HG03060 (cell line): Measurements from ENCODE around the gene OLFM1.

Experiments used
- ATAC-seq: cut with Tn5 transposase; IDR thresholded peaks from one replicate; pipeline ENCODE4 v1.9.1; 2021; ENCODE audit warnings: low read depth, moderate number of reproducible peaks; ENCODE audit not compliant: unreplicated experiment

Gene OLFM1

DNA sequence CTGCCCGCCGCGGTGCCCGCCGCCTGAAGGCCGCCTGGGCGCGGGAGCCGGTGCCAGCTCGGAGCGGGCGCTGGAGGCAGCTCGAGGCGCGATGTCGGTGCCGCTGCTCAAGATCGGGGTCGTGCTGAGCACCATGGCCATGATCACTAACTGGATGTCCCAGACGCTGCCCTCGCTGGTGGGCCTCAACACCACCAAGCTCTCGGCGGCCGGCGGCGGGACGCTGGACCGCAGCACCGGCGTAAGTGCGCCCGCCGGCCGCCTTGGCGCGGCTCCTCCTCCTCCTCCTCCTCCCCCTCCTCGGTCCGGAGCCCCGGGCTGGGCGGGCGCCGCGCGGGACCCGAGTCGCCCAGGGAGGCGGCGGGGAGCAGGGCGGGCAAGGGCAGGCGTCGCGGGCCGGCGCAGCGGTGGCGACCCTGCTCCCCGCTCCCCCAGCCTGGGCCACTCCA lies 455 bp downstream of the OLFM1 start:
- ATAC-seq: no peak

DNA sequence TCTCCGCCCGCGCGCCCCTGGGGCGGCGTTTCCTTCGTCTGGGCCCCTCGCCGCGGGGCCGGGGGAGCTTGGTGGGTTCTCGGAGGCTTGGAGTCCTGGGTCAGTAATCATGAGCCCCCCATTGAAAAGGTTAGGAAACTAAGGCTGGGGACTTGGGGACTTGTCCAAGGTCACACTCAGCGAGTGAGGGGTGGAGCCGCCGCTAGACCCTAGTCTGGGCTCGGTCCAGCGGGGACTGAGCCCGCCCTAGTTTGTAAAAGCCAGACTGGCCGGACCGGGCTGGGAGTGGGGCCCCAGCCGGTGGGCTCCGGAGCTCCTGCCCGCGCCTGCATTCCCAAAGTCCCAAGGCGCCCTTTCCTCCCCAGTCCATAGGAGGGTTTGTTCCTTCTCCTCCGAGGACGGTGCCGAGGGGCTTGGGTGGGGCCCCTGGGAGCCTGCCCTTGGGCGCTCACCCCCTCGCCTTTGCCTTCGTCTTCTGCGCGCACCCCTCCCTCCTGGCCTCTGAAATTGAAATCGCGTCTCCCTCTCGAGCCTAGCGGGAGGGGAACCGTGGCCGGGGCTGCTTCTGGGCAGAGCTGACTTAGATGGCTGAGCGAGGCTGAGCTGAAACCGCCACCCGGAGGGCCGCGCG lies 995 bp downstream of the OLFM1 start:
- ATAC-seq: no peak

DNA sequence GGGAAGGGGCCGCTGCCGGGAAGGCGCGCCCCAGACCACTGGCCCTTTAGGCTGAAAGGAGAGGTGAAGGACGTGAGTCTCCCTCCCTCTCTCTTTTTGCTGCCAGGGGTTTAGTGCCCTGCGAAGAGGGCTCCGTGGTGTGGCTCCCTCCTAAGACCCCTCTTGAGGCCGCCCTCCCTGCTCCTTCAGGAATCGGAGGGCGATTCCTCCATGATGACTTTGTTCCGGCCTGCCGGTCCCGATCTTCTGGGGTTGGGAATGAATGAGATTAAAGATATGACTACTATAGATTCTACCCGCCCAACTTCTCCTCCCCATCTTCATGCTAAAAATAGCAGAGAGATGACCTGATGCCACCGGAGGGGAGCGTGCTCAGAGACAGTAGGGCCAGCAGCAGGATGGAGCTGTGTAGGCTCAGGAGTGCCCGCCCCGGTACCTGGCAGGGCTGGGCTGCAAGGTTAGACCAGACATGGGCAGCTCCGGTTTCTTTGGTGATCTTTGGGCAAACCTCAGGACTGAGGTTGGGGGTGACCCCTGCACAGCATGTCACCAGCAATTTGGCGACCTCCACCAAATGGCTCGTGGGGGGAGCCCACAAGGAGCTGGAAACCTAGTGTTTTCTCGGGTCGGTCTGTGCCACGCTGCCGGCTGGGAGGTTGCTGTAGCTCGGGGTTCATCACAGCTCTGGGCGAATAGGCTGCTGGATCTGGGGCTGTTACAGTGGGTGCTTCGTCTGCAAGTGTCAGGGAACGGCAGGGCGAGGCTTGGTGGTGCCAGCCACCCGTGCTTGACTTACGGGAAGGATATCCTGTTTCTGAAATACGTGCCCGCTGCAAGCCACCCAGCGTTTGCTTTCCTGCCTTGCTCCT lies 1.7 kb downstream of the OLFM1 start:
- ATAC-seq: no peak

DNA sequence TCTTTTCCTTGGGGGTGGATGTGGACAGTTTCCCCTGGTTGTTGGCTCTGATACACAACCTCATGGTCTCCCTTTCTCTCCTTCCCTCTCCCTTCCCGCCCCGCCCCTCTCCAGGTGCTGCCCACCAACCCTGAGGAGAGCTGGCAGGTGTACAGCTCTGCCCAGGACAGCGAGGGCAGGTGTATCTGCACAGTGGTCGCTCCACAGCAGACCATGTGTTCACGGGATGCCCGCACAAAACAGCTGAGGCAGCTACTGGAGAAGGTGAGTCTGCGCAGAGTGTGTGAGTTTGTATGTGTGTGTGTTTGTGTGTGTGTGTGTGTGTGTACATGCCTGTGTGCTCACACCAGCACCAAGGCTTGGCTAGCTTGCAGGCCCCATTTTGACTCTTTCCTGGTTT lies 2.6 kb downstream of the OLFM1 start:
- ATAC-seq: no peak

DNA sequence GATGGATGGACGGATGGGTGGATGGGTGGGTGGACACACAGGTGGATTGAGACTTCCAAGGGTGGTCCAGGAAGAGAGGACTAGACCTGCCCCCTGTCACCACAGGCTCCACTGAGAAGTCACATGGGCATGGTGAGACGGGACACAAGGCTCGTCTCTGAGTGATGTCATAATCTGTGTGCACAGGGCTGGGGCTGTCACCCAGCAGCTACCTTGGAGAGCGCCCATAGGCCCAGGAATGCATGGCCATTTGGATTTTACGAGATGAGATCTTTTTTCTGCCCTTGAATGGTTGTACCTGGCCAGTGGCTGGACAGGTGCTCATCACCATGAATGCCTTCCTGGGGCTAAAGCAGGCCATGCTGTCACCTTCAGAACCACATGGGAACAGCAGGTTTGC lies 3.1 kb downstream of the OLFM1 start:
- no peak for ATAC-seq

DNA sequence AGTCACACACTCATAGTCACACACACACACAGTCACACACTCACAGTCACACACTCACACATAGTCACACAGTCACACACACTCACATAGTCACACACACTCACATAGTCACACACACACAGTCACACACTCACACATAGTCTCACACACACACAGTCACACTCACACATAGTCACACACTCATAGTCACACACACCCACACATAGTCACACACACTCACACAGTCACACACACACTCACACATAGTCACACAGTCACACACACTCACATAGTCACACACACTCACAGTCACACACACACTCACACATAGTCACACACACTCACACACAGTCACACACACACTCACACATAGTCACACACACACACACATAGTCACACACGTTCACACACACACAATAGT lies 4.1 kb downstream of the OLFM1 start:
- no peak for ATAC-seq

DNA sequence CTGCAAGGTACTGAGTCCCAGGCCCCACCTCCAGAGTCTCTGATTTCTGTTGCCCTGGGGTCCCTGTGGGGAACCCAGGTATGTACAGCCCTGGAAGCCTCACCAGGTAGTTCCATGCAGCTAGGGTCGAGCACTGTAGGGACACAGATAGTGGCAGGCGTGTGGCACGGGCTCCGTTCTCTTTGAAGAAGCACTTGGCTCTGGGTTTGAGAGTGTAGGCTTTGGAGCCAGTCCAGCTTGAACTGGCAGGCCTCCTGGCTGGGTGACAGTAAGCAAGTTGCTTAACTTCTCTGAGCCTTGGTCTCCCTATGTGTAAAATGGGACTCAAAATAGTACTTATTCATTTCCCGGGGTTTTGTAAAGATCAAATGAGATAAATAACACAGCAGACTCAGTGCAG lies 5.6 kb downstream of the OLFM1 start:
- no peak for ATAC-seq

DNA sequence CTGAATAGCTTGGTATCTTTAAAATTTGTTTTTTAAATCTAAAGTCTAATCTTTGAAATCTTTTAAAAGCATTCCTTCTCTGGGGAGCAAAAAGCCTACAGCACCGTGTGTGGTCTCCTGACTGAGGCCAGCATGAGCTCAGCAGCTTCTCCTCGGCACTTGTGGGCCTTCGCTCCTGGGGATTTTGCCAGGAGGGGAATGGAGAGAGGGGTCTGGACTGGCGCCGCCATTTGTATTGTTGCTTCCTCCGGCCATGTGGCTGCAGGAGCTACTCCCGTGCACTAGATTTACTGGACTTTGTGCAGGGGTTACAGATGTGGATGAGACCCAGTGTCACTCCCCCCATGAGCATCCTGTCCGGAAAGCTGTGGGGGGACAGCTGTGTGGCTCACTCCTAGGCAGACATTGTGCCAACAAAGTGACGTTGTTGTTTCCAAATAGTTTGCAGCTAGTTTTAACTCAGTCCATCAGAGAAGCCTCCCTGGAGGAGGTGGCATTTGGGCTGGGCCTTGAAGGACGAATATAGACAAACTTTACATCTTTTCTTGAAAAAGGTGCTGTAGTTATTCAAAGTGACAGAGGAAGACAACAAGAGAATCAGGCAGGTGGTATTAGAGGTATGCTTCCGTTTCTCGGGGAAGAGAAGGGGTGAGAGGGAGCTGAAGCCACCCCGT lies 6.6 kb downstream of the OLFM1 start:
- no peak for ATAC-seq

DNA sequence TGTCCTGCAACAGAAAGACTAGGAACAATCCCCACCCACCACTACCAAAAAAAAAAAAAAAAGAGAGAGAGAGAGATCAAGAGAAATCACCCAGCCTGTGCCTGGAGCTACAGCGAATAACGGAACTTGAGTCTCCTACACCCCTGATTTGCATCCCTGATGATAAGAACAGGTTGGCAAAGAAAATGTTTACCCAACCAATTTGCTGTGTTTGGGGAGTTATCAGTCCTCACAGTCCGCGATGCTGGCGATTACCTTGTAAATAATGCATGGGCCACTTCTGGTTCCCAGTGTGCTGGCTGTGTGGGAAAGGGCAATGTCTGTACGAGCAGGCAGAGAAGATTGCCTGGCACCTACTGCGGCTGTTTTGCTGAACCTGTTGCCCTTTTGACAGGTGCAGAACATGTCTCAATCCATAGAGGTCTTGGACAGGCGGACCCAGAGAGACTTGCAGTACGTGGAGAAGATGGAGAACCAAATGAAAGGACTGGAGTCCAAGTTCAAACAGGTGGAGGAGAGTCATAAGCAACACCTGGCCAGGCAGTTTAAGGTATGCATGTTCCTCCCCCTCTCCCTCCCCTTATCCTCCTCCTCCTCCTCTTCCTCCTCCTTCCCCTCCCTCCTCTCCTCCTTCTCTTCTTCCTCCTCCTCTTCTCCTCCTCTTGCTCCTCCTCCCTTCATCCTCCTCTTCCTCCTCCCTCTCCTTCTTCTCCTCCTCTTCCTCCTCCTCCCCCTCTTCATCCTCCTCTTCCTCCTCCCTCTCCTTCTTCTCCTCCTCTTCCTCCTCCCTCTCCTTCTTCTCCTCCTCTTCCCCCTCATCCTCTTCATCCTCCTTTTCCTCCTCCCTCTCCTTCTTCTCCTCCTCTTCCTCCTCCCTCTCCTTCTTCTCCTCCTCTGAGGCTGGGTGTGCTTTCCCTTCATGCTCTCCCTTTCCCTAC lies 8.3 kb downstream of the OLFM1 start:
- no peak for ATAC-seq

DNA sequence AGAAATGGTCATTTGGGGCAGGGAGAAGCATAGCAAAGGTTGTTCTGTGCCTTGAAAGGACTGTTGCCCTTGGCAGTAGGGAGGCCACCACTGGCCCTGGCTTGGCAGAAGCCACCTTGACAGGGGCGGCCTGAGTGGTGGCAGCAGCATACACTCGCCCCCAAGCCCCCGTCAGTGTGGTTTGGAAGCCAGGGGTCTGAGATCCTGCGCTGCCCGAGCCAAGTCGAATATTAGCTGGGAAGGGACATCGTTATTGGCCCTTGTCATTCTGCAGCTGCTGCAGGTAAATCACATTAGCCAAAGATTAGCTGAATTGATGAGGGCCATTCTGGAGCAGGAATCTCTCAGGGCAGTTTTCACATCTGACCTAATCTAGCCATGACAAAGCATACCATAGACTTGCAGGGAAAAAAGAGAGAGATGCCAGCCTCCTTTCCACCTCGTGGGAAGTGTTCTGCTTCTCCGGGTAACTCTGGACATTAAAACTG lies 9.0 kb downstream of the OLFM1 start:
- ATAC-seq: no peak

DNA sequence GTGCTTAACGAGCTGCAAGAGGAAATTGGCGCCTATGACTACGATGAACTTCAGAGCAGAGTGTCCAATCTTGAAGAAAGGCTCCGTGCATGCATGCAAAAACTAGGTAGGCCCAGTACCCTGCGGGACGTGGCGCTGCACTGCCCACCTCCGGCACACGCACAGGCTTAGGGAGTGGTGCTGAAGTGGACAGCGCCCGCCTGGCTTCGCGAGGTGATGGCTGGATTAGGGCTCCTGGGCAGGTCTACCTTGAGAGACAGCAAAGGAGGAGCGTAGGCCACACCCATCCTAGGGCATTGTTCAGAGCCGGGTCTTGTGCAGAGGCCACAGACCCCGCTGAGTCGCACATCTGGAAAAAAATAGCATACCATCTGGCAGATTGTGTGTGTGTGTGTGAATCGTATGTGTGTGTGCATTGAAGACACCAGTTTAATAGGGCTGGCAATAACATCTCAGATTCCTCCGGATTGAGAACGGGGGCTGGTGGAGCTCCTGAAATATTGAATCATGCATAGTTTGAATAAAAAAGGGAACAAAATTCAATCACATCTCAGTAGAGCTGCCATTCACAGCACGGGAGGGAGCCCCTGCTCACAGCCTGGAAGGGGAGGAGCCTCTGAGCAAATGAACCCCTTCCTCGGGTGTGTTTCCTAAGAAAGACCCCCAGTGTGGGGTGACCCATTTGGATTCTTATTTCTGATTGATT lies 11.1 kb downstream of the OLFM1 start:
- no peak for ATAC-seq

DNA sequence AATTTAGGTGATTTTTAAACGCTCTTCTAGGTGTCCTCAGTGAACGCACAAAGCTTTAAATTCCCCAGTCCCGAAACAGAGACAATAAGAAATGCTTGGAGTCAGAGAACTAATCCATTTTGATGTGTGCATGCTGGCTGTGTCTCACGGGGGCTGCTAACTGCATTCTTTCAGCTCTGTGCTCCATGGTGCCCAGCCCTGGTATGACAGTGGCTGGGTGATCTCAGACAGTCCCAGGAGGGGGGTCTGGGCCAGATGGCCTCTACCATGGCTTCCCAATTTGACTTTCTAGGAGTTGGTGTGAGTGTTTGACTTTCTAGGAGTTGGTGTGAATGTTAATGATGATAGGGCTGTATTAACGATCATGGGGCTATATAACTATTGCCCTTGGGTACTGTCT lies 12.1 kb downstream of the OLFM1 start:
- no peak for ATAC-seq

DNA sequence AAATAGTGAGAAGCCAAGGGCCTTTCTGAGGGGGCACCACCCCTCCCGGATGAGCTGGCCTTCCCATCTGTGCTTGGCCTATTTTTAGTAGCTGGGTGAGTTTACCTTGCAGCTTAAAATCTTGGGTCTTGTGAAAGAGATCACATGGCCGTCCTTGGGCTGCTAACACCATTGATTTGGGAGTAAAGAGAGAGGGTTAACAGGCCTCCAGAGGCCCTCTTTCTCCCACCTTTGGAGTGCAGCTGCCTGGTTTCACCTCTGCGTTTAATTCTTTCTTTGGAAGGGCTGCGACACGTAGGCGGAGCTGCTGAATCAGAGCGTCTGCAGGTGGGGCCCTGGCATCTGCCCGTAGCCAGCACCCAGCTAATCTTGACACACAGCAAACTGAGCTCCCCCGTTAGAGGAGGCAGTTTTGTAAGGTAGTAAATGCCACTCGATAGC lies 12.8 kb downstream of the OLFM1 start:
- ATAC-seq: no peak

DNA sequence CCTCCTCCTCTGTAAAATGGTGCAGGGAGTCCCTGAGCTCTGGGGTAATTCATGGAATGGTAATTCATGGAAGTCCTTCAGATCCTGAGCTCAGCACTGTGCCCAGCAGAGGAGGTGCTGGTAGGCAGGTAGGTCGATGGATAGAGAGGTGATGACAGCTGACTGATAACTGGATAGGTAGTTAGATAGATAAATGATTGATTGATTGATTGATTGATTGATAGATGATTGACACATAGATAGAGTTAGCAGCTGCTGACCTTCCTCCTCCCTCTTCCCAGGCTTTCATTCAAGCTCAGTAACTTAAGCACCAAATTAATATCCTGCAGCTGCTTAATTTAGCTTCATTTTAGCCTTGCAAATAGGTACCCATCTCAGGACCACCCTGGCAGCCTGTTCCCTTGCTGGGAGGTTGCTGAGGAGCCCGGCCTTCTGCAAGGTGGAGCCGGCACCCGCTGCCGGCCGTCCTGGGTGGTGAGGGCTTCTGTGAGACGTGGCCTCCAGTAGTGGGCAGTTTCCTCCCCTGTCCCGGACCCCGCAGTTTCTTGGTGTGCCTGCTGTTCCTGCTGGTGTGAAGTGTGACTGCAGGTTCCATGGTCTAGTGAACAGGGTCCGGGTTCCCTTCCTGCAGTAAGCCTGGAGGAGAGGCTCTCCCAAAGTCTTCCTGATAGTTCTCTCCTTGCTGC lies 13.4 kb downstream of the OLFM1 start:
- ATAC-seq: no peak

DNA sequence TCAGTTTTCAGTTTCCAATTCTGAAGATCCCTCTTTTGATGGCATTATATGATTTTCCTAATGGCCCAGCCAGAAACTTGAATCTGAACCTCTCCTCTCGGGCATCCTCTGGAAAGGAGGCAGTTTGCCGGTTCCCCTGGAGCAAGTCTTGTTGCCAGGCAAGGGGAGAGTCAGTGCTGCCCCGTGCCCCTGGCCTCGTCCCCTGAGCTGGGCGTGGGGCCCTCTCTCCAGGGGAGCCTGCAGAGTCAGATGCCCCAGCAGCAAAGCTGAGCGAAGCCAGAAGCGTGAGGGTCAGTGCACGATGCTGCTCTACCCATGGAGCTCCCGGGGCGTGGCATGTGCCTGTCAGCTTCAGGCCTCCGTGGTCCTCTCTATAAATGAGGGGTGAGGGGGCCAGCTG lies 14.0 kb downstream of the OLFM1 start:
- ATAC-seq: no peak

DNA sequence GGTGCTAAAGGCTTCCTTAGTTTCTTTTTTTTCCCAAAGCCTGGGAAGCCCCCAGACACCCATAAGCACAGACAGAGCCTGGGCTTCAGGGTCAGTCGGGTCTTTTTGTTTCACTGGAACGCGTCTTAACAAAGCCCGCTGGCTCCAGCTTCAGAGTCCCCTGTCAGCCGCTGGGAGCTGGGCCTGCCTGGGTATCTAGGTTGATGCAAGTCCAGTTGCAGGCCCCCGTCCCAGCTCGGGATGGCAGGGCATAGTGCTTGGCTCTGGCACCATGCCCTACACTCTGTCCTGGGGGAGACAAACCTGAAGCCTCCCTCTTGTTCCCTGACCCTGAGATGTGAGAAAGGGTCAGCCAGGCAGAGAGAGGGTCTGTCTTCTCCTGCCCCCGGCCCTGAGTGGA lies 14.5 kb downstream of the OLFM1 start:
- ATAC-seq: no peak

DNA sequence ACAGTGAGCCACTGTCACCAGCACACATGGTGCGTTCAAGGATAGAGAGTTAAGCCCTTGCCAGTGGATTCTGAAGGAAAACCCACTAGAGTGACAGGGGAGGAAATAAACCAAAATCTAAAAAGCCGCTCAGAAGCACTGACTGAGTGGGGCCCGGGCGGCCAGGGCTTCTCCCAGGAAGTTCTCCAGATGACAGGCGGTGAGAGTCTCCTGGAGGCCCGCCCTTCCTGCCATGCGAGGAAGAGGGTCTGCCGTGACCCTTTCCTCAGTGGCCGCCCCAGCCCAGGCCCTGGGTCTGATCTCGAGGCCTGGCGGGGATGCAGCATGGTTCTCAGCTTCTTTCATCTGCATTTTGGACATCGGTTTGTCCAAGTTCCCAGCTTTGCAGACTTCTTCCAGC lies 14.9 kb downstream of the OLFM1 start:
- ATAC-seq: no peak

DNA sequence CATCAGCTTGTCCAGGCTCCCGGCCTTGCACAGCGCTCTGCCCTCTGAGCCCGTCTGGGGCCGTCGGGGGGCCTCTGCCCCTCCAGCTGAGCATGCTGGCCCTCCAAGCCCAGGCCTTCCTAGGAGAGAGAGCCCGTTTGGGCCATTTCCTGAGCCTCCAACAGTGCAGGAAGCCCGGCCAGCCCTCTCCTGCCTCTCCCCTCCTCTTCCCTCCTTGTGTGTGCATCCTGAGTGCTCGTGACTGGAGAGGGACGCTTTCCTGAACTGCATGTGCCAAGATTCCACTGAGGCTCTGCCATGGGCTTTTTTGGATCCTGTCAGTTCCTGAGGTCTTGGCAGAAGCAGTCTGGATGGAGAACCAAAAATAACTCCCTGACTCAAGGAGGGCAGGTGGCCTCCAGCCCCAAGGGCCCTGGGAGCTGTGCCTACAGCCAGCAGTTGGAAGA lies 15.6 kb downstream of the OLFM1 start:
- ATAC-seq: no peak
